Measurements from ENCODE around the gene TMX1.

TMX1 gene

DNA sequence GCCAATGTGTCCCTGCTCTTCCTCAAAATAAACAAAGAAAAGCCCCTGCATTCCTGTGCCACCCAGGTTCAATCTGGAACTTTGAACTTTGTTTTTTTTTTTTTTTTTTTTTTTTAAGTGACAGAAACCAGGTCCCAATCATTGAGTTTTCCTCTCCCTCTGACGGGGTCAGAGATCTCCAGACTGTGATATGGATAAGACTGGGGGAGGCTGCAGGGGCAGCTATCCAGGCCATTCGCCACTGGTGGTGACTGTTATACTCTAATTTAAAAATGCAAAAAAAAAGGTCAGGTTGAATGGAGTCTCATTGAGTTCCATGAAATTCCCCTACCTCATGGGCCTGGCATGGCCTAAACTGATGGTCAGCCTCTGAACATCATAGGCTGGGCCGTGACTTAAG lies 57.0 kb downstream of the TMX1 start (continued):
- TF ChIP-seq ZNF266 (tag by site-specific recombination; IDR thresholded peaks at IDR 0.05; ENCODE audit: low read depth), result no peak
- TF ChIP-seq SCRT2 (tag by site-specific recombination; IDR thresholded peaks at IDR 0.05), result no peak
- TF ChIP-seq, protein P1, sequence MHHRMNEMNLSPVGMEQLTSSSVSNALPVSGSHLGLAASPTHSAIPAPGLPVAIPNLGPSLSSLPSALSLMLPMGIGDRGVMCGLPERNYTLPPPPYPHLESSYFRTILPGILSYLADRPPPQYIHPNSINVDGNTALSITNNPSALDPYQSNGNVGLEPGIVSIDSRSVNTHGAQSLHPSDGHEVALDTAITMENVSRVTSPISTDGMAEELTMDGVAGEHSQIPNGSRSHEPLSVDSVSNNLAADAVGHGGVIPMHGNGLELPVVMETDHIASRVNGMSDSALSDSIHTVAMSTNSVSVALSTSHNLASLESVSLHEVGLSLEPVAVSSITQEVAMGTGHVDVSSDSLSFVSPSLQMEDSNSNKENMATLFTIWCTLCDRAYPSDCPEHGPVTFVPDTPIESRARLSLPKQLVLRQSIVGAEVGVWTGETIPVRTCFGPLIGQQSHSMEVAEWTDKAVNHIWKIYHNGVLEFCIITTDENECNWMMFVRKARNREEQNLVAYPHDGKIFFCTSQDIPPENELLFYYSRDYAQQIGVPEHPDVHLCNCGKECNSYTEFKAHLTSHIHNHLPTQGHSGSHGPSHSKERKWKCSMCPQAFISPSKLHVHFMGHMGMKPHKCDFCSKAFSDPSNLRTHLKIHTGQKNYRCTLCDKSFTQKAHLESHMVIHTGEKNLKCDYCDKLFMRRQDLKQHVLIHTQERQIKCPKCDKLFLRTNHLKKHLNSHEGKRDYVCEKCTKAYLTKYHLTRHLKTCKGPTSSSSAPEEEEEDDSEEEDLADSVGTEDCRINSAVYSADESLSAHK (tag by site-specific recombination; IDR thresholded peaks at IDR 0.05), result no peak

DNA sequence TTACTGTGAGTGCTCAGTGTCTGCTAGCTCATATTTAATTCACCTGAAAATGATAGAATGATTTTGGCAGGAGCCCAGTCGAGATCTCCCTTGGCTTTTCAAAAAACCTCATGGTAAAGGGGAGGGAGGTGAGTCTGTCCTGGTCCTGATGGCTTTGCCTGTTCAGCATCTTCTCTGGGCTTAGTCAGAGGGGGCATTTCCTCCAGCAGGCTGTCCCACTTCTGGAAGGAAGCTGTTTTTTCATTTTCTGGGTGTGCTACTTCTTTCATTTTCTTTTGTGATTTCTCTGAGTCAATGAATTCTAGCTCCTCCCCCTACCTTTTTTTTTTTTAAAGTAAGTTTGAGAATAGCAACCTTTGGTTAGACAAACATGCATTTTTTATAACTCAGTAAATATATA lies 58.8 kb downstream of the TMX1 start:
- H3K4me3 ChIP-seq (ENCODE audit: low read depth, low read length), result no peak overlapping the region

DNA sequence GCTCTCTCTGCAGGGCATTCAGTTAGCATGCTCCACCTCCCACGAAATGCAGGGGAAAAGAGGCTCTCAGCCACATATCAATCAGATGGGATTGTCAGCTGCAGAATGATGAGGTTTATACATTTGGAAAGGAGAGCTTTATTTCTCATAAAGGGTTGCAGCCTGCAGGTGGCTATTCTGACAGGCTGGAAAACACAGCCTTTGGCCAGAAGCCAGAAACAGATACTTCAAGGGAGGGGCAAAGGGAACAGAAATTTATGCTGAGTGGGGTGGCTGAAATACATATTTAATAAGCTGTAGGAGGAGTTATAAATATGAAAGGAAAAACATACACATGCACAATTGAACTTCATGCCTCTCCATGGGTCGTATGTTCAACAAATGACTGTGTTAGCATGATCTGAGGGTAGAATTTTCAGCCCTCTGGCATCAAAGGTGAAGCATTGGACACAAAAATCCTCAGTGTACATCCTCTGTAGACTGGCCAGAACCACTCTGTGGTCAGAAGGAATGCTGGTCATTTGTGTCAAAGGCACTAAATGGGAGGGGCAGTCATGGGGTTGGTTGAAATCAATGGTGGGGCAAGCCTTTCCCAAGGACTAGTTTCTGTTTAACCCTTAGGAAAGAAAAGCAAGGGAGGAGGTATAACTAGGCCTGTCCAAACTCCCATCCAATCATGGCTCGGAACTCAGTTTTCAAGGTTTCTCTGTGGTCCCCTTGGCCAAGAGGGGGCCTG lies 62.4 kb downstream of the TMX1 start:
- no peaks in the 10 kb centered on the region for H3K36me3 ChIP-seq (ENCODE audit: control insufficient read depth in 2 of 2, insufficient read depth in 1 of 2, low read length in 2 of 2)
- no peaks in the 10 kb centered on the region for H3K4me1 ChIP-seq (ENCODE audit: control insufficient read depth, insufficient read depth, low read length)
- no peak overlapping the region for H3K4me3 ChIP-seq (ENCODE audit: low read depth, low read length)
- ChIA-PET POLR2A (interaction anchor here (1.4 kb wide), 1 partner anchor 350 kb away, joined by 4 read pairs; the partner anchor contains the start of gene FRMD6), CTCF (interaction anchor here (0.6 to 1.1 kb wide), 4 partner anchors 19 to 336 kb away, joined by 3 to 6 read pairs (median 5); no protein-coding TSS in a partner anchor)
- no peak overlapping the region for H3K27ac ChIP-seq (ENCODE audit: extremely low read depth, low read depth, low read length)
- TF ChIP-seq ZNF623 (tag by site-specific recombination; IDR thresholded peaks at IDR 0.05), result no peak
- no peak for TF ChIP-seq ZFP37 (tag by site-specific recombination; IDR thresholded peaks at IDR 0.05)
- TF ChIP-seq IKZF3 (tag by site-specific recombination; IDR thresholded peaks at IDR 0.05), result no peak
- TF ChIP-seq ZNF341 (tag by site-specific recombination; IDR thresholded peaks at IDR 0.05; ENCODE audit: low read depth), result no peak
- TF ChIP-seq ZNF777 (tag by site-specific recombination; IDR thresholded peaks at IDR 0.05; ENCODE audit: borderline replicate concordance), result no peak
- TF ChIP-seq ZNF394 (tag by site-specific recombination; IDR thresholded peaks at IDR 0.05; ENCODE audit: borderline replicate concordance), result no peak
- no peak for TF ChIP-seq ZNF248 (tag by site-specific recombination; IDR thresholded peaks at IDR 0.05)
- TF ChIP-seq ZNF274 (IDR thresholded peaks at IDR 0.05; ENCODE audit: low read length), result no peak
- no peak for TF ChIP-seq ZNF274 (tag by site-specific recombination; IDR thresholded peaks at IDR 0.05; ENCODE audit: borderline replicate concordance)
- no peak for TF ChIP-seq ZIC2 (tag by site-specific recombination; IDR thresholded peaks at IDR 0.05)
- no peak for TF ChIP-seq ZNF837 (tag by site-specific recombination; IDR thresholded peaks at IDR 0.05)
- TF ChIP-seq, protein P2, sequence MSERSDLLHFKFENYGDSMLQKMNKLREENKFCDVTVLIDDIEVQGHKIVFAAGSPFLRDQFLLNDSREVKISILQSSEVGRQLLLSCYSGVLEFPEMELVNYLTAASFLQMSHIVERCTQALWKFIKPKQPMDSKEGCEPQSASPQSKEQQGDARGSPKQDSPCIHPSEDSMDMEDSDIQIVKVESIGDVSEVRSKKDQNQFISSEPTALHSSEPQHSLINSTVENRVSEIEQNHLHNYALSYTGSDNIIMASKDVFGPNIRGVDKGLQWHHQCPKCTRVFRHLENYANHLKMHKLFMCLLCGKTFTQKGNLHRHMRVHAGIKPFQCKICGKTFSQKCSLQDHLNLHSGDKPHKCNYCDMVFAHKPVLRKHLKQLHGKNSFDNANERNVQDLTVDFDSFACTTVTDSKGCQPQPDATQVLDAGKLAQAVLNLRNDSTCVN (tag by site-specific recombination; optimal IDR thresholded peaks at IDR 0.05), result no peak
- TF ChIP-seq, protein P3, sequence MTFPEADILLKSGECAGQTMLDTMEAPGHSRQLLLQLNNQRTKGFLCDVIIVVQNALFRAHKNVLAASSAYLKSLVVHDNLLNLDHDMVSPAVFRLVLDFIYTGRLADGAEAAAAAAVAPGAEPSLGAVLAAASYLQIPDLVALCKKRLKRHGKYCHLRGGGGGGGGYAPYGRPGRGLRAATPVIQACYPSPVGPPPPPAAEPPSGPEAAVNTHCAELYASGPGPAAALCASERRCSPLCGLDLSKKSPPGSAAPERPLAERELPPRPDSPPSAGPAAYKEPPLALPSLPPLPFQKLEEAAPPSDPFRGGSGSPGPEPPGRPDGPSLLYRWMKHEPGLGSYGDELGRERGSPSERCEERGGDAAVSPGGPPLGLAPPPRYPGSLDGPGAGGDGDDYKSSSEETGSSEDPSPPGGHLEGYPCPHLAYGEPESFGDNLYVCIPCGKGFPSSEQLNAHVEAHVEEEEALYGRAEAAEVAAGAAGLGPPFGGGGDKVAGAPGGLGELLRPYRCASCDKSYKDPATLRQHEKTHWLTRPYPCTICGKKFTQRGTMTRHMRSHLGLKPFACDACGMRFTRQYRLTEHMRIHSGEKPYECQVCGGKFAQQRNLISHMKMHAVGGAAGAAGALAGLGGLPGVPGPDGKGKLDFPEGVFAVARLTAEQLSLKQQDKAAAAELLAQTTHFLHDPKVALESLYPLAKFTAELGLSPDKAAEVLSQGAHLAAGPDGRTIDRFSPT (tag by site-specific recombination; IDR thresholded peaks at IDR 0.05), result no peak
- TF ChIP-seq, protein P4, sequence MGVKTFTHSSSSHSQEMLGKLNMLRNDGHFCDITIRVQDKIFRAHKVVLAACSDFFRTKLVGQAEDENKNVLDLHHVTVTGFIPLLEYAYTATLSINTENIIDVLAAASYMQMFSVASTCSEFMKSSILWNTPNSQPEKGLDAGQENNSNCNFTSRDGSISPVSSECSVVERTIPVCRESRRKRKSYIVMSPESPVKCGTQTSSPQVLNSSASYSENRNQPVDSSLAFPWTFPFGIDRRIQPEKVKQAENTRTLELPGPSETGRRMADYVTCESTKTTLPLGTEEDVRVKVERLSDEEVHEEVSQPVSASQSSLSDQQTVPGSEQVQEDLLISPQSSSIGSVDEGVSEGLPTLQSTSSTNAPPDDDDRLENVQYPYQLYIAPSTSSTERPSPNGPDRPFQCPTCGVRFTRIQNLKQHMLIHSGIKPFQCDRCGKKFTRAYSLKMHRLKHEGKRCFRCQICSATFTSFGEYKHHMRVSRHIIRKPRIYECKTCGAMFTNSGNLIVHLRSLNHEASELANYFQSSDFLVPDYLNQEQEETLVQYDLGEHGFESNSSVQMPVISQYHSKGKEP (tag by site-specific recombination; IDR thresholded peaks at IDR 0.05), result no peak
- H3K9me3 ChIP-seq (ENCODE audit: control insufficient read depth, insufficient read depth, low read depth, low read length), result no peaks in the 10 kb centered on the region

More for the DNA sequence above, 58.8 kb downstream of the TMX1 start:
- ChIA-PET CTCF (interaction anchor here (0.9 kb wide), 1 partner anchor 29 kb away, joined by 3 read pairs; no protein-coding TSS in a partner anchor), POLR2A (no interaction called here)
- Histone ChIP-seq H3K4me1 (ENCODE audit: control insufficient read depth, insufficient read depth, low read length) (no peaks in the 10 kb centered on the region), H3K9me3 (ENCODE audit: control insufficient read depth, insufficient read depth, low read depth, low read length) (no peaks in the 10 kb centered on the region), H3K36me3 (ENCODE audit: control insufficient read depth in 2 of 2, insufficient read depth in 1 of 2, low read length in 2 of 2) (no peaks in the 10 kb centered on the region), H3K27ac (ENCODE audit: extremely low read depth, low read depth, low read length) (no peak overlapping the region)
- TF ChIP-seq ZNF707 (tag by site-specific recombination; IDR thresholded peaks at IDR 0.05) (no peak), KLF1 (tag by site-specific recombination; IDR thresholded peaks at IDR 0.05) (no peak), ZNF48 (tag by site-specific recombination; IDR thresholded peaks at IDR 0.05) (no peak), ZNF585B (tag by site-specific recombination; IDR thresholded peaks at IDR 0.05) (no peak), ZNF600 (tag by site-specific recombination; IDR thresholded peaks at IDR 0.05) (no peak), ZNF837 (tag by site-specific recombination; IDR thresholded peaks at IDR 0.05) (no peak), ZNF558 (tag by site-specific recombination; IDR thresholded peaks at IDR 0.05) (no peak)
- TF ChIP-seq, protein P5, sequence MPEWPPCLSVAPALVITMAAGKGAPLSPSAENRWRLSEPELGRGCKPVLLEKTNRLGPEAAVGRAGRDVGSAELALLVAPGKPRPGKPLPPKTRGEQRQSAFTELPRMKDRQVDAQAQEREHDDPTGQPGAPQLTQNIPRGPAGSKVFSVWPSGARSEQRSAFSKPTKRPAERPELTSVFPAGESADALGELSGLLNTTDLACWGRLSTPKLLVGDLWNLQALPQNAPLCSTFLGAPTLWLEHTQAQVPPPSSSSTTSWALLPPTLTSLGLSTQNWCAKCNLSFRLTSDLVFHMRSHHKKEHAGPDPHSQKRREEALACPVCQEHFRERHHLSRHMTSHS (tag by site-specific recombination; IDR thresholded peaks at IDR 0.05), result no peak
- TF ChIP-seq, protein P6, sequence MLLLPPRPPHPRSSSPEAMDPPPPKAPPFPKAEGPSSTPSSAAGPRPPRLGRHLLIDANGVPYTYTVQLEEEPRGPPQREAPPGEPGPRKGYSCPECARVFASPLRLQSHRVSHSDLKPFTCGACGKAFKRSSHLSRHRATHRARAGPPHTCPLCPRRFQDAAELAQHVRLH (tag by site-specific recombination; IDR thresholded peaks at IDR 0.05), result no peak

Data from HEK293 (cell line).